ENCODE results near the gene SLC24A3. TPM values are rescaled to one million over a fixed set of nuclear protein-coding genes. Genes with fewer than 3 reads are reported as not detected.

The SLC24A3 gene
- total and polyA plus RNA-seq, 2 experiments from 2014 or later = 0.81 to 2.5 TPM

- no peak for TF ChIP-seq CTCF (conservative IDR thresholded peaks at IDR 0.05; ENCODE audit: low read depth in 2 of 2)
- TF ChIP-seq EZH2 (IDR thresholded peaks at IDR 0.05; ENCODE audit: low read depth, unreplicated experiment) = no peak
Measured at GRCh38 chr20:19232997-19233794, 20.8 kb downstream of the SLC24A3 start (continued).

- H3K27ac Mint-ChIP-seq = no peak overlapping the region
- no peak for ATAC-seq
- no peaks in the 10 kb centered on the region for H3K9me3 Mint-ChIP-seq
Measured at GRCh38 chr20:19236371-19237055, 24.1 kb downstream of the SLC24A3 start.

More at GRCh38 chr20:19236371-19237055, 24.1 kb downstream of the SLC24A3 start:
- no peaks in the 10 kb centered on the region for H3K4me1 ChIP-seq (ENCODE audit: insufficient read depth)
- no peak overlapping the region for H3K27ac ChIP-seq (ENCODE audit: low read depth)
- H3K27me3 Mint-ChIP-seq (ENCODE audit: insufficient read depth, low read depth, poor library complexity) = peaks cover 9% of the 10 kb centered on the region
- H3K4me1 Mint-ChIP-seq = 0 out of 3 replicates have a peak, but pooled peaks cover 4% of the 10 kb centered on the region
- TF ChIP-seq STAT1 (IDR thresholded peaks at IDR 0.05; ENCODE audit: unreplicated experiment) (no peak), EZH2 (IDR thresholded peaks at IDR 0.05; ENCODE audit: low read depth, unreplicated experiment) (no peak), REST (IDR thresholded peaks at IDR 0.05; ENCODE audit: unreplicated experiment) (no peak), CTCF (conservative IDR thresholded peaks at IDR 0.05; ENCODE audit: low read depth in 2 of 2) (no peak), ZNF114 (CRISPR knock-in tag; IDR thresholded peaks at IDR 0.05) (no peak)
- H3K4me3 Mint-ChIP-seq = no peak overlapping the region
- DNase-seq (ENCODE audit: low spot score) = no peak
- H3K4me2 ChIP-seq = no peak overlapping the region
- no peak overlapping the region for H2AFZ ChIP-seq
- H3K79me2 ChIP-seq (replicated peaks; ENCODE audit: insufficient read depth) = no peaks in the 10 kb centered on the region
- H3K27me3 ChIP-seq (ENCODE audit: insufficient read depth) = no peaks in the 10 kb centered on the region
- no peaks in the 10 kb centered on the region for H3K36me3 Mint-ChIP-seq (ENCODE audit: low read depth)
- H4K20me1 ChIP-seq (replicated peaks; ENCODE audit: insufficient read depth) = no peaks in the 10 kb centered on the region
- H3K36me3 ChIP-seq (ENCODE audit: insufficient read depth) = no peaks in the 10 kb centered on the region
- H3K9me2 ChIP-seq (ENCODE audit: insufficient read depth) = 0 out of 2 replicates have a peak, but pooled peaks cover 4% of the 10 kb centered on the region
- H3K4me3 ChIP-seq = no peak overlapping the region
- no peaks in the 10 kb centered on the region for H3F3A ChIP-seq (replicated peaks; ENCODE audit: low read depth)
